Activated B cell treated with CpG ODN at 0.5 μM for 24 hours (primary cell): ENCODE results near the gene VSTM5. TPM values are rescaled to one million over a fixed set of nuclear protein-coding genes. Genes with fewer than 3 reads are reported as not detected.
"Not testable (repeated sequence)": the region's sequence is repeated elsewhere in the genome, so short reads cannot be mapped to it uniquely, and the experiment has no call there.

Experiments used
- ATAC-seq: fragments of 200-7000 bp; cut with Tn5 transposase; one replicate; pipeline ENCODE4 v1.10.0; 2021; ENCODE audit warnings: low read depth, mild to moderate bottlenecking, moderate library complexity
- CTCF ChIA-PET: fragments of 350-600 bp; sonication (Branson Sonifier 250); formaldehyde crosslinking; loops from one replicate; lab custom pipeline; 2021; ENCODE audit warnings: antibody characterized with exemption; lab: Charles Lee
- POLR2A ChIA-PET: fragments of 350-600 bp; sonication (Branson Sonifier 250); formaldehyde crosslinking; loops from one replicate; lab custom pipeline; 2021; ENCODE audit warnings: antibody characterized with exemption; lab: Charles Lee
- DNase-seq: peaks from one replicate; pipeline ENCODE4 v3.0.0; 2022
- H3K27ac Mint-ChIP-seq: one replicate; pipeline ENCODE4 v1.8.0; 2020; ENCODE audit warnings: mixed read lengths
- H3K27me3 Mint-ChIP-seq: one replicate; pipeline ENCODE4 v1.8.0; 2021; ENCODE audit warnings: mixed read lengths
- H3K36me3 Mint-ChIP-seq: one replicate; pipeline ENCODE4 v1.8.0; 2021; ENCODE audit warnings: low read depth, mixed read lengths
- H3K4me1 Mint-ChIP-seq: one replicate; pipeline ENCODE4 v1.8.0; 2021; ENCODE audit warnings: mixed read lengths
- H3K4me3 Mint-ChIP-seq: one replicate; pipeline ENCODE4 v1.8.0; 2020; ENCODE audit warnings: mild to moderate bottlenecking, mixed read lengths
- H3K9me3 Mint-ChIP-seq: one replicate; pipeline ENCODE4 v1.8.0; 2020; ENCODE audit warnings: mixed read lengths
- intact Hi-C: fragments of 100-400 bp; cut with micrococcal nuclease; formaldehyde crosslinking; loops from one replicate; pipeline ENCODE4 v1.15.1; 2024
- total RNA-seq: library from RNA; stranded (reverse); gene quantifications from 2 replicates; pipeline ENCODE4 v1.2.3, GENCODE V29; 2022
- TF ChIP-seq, protein P1 (sequence below): fragments of 200-600 bp; IDR thresholded peaks from one replicate; pipeline ENCODE4 v1.8.0; 2022; ENCODE audit warnings: antibody characterized with exemption, mild to moderate bottlenecking

Gene VSTM5
- total RNA-seq = not detected in 2 replicates

DNA sequence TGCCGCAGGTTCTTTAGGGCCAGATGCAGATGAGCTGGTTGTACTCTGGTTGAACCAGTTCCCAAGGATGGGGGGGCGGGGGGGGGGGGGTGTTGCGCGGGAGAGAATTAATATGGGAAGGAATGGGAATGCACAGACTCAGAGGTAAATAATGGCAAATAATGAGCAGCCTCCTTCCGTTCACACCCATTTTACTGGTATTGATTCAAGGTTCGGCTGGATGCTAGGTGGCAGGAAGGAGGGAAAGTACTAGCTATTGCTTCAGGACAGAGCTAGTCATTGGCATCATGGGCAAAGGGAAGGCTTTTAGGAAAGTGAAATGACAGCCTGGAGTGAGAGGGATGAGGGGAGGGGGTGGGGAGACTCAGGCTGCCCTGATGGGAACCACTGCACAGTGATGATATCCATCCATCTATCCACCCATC is at the start of gene VSTM5:
Gene VSTM5, minus strand, starts transcription at position 25 of the 425 bp plus-strand sequence. CDS start 116 bp downstream, outside the sequence.
- Mint-ChIP-seq H3K9me3 (no peaks in the 10 kb centered on the region), H3K27me3 (peaks cover 20% of the 10 kb centered on the region), H3K4me1 (no peaks in the 10 kb centered on the region), H3K4me3 (no peak within 1 kb of the TSS), H3K27ac (no peak within 1 kb of the TSS), H3K36me3 (no peaks in the 10 kb centered on the region)
- no peak for ATAC-seq
- POLR2A ChIA-PET = no interaction called here
- intact Hi-C loops = no loop called here
- TF ChIP-seq, protein P1, sequence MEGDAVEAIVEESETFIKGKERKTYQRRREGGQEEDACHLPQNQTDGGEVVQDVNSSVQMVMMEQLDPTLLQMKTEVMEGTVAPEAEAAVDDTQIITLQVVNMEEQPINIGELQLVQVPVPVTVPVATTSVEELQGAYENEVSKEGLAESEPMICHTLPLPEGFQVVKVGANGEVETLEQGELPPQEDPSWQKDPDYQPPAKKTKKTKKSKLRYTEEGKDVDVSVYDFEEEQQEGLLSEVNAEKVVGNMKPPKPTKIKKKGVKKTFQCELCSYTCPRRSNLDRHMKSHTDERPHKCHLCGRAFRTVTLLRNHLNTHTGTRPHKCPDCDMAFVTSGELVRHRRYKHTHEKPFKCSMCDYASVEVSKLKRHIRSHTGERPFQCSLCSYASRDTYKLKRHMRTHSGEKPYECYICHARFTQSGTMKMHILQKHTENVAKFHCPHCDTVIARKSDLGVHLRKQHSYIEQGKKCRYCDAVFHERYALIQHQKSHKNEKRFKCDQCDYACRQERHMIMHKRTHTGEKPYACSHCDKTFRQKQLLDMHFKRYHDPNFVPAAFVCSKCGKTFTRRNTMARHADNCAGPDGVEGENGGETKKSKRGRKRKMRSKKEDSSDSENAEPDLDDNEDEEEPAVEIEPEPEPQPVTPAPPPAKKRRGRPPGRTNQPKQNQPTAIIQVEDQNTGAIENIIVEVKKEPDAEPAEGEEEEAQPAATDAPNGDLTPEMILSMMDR = no peak
- CTCF ChIA-PET = no interaction called here
- no peak for DNase-seq

GRCh38 chr11:93895106-93895862 is 44.9 kb upstream of the VSTM5 start:
- Mint-ChIP-seq H3K9me3 (peaks cover 6% of the 10 kb centered on the region), H3K36me3 (no peaks in the 10 kb centered on the region), H3K4me1 (no peaks in the 10 kb centered on the region), H3K27me3 (peaks cover 29% of the 10 kb centered on the region), H3K4me3 (no peak overlapping the region), H3K27ac (no peak overlapping the region)
- DNase-seq (no peak), ATAC-seq (peak; percentile 31)
- POLR2A ChIA-PET = no interaction called here
- TF ChIP-seq, protein P1 = no peak
- intact Hi-C loops = loop anchor here (1.0 kb wide), 2 partner anchors 522 to 609 kb away; no protein-coding TSS in a partner anchor
- CTCF ChIA-PET = interaction anchor here (0.7 to 1.9 kb wide), 13 partner anchors 10 to 1257 kb away, joined by 3 to 13 read pairs (median 3); partner anchors contain the start of gene C11orf97

DNA sequence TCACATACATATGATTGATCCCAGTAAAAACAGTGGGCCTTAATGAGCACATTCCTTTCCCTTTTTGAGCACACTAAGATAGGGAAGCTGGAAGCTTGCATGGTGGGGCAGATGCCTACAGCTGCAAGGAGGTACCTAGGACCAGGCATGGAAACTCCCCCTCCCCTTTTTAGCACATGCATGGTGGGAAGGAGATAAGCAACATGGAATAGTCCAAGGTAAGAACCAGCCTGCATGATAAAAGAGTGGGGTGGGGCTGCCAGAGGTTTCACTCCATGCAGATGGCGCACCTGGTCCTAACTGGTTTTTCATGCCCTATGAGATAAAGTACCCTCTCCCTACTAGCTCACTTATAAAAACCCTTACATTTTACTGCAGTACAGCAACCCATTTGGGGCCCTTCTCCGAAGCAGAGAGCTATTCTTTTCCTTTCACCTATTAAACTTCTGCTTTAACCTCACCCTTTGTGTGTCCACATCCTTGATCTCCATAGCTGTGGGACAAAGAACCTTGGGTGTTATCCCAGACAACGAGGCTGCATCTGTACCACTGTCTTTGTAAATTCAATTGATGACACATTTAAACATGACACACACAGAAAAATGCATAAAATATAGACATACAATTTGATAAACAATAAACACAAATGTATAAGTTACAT is 40.1 kb upstream of the VSTM5 start:
- TF ChIP-seq, protein P1 = no peak

DNA sequence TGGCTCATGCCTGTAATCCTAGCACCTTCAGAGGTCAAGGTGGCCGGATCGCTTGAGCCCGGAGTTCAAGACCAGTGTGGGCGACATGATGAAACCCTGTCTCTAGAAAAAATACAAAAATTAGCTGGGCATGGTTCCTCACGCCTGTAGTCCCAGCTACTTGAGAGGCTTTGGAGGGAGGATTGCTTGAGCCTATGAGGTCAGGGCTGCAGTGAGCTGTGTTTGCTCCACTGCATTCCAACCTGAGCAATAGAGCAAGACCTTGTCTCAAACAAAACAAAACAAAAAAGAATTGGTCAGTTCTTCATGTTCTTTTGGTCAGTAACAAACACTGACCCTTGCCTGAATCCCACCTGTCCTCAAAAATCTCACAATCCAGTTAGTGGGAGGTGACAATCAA is 36.7 kb upstream of the VSTM5 start:
- Mint-ChIP-seq H3K9me3 (peaks cover 15% of the 10 kb centered on the region), H3K27ac (no peak overlapping the region), H3K27me3 (peaks cover 7% of the 10 kb centered on the region), H3K4me1 (no peaks in the 10 kb centered on the region), H3K4me3 (no peak overlapping the region), H3K36me3 (no peaks in the 10 kb centered on the region)
- intact Hi-C loops = no loop called here
- ATAC-seq = no peak
- ChIA-PET CTCF (no interaction called here), POLR2A (no interaction called here)
- no peak for DNase-seq
- TF ChIP-seq, protein P1 = no peak

More for the DNA sequence above, 40.1 kb upstream of the VSTM5 start:
- no peak overlapping the region for H3K4me3 Mint-ChIP-seq
- H3K36me3 Mint-ChIP-seq = no peaks in the 10 kb centered on the region
- POLR2A ChIA-PET = no interaction called here
- peaks cover 24% of the 10 kb centered on the region for H3K27me3 Mint-ChIP-seq
- CTCF ChIA-PET = no interaction called here
- no peak overlapping the region for H3K27ac Mint-ChIP-seq
- intact Hi-C loops = no loop called here
- no peak for ATAC-seq
- H3K9me3 Mint-ChIP-seq = peaks cover 6% of the 10 kb centered on the region
- DNase-seq = no peak
- no peaks in the 10 kb centered on the region for H3K4me1 Mint-ChIP-seq

DNA sequence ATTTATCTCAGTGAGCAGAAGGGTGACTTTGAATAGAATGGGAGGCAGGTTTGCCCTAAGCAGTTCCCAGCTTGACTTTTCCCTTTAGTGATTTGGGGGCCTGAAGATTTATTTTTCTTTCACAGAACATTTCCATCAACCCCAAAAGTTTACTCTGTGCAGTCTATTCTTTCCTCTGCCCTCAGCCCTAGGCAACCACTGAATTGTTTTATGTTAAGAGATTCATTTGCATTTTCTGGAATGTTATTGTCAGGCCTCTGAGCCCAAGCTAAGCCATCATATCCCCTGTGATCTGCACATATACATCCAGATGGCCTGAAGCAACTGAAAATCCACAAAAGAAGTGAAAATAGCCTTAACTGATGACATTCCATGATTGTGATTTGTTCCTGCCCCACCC is 28.7 kb upstream of the VSTM5 start:
- intact Hi-C loops, H3K36me3 Mint-ChIP-seq, ATAC-seq, H3K4me1 Mint-ChIP-seq, DNase-seq, CTCF ChIA-PET, H3K27ac Mint-ChIP-seq, H3K27me3 Mint-ChIP-seq, POLR2A ChIA-PET, H3K4me3 Mint-ChIP-seq: not testable (repeated sequence)
- peaks cover 13% of the 10 kb centered on the region for H3K9me3 Mint-ChIP-seq
